Ascending aorta (tissue), 2 donors: ENCODE results near the gene ARR3. TPM values are rescaled to one million over a fixed set of nuclear protein-coding genes. Genes with fewer than 3 reads are reported as not detected.

Source experiments
- DNase-seq, 2 donors: peaks; one replicate each; pipeline ENCODE4 v3.0.0-alpha.2; 2019; ENCODE audit warnings: low spot score in 2 of 2
- H3K27ac ChIP-seq, 2 donors: fragments of 200-600 bp; sonication (generic); one replicate each; pipeline ENCODE4 v1.5.1; 2016 to 2017; ENCODE audit warnings: mild to moderate bottlenecking in 1 of 2
- H3K27me3 ChIP-seq: fragments of 200-600 bp; sonication (generic); one replicate; pipeline ENCODE4 v1.5.1; 2017
- H3K36me3 ChIP-seq, 2 donors: fragments of 200-600 bp; sonication (generic); one replicate each; pipeline ENCODE4 v1.5.1; 2016
- H3K4me1 ChIP-seq, 2 donors: fragments of 200-600 bp; sonication (generic); one replicate each; pipeline ENCODE4 v1.5.1; 2016 to 2017; ENCODE audit warnings: mild to moderate bottlenecking in 1 of 2
- H3K4me3 ChIP-seq, 2 donors: fragments of 200-600 bp; sonication (generic); one replicate each; pipeline ENCODE4 v1.5.1; 2016 to 2017; ENCODE audit warnings: mild to moderate bottlenecking in 1 of 2
- H3K9me3 ChIP-seq, 2 donors: fragments of 200-600 bp; sonication (generic); one replicate each; pipeline ENCODE4 v1.5.1; 2016
- intact Hi-C: fragments of 100-400 bp; cut with DNase I; formaldehyde crosslinking; loops from one replicate; pipeline ENCODE4 v1.15.1; 2023
- total RNA-seq: library from RNA; depleted of rRNA; stranded (reverse); fragments of >200 nt; gene quantifications from one replicate; pipeline ENCODE4 v1.1.0, GENCODE V29; 2016
- TF ChIP-seq, protein P1 (sequence below), 3 experiments: fragments of 200-600 bp in 2 of 3; fragments of 450-650 bp in 1 of 3; sonication (generic) in 2 of 3; IDR thresholded peaks; one replicate each; pipeline ENCODE4 v1.5.1; 2016 to 2019; ENCODE audit warnings: antibody characterized with exemption in 3 of 3, mild to moderate bottlenecking in 1 of 3, moderate library complexity in 1 of 3

Gene ARR3
- total RNA-seq, 1 donor from 2014 or later = not detected

- H3K27me3 ChIP-seq = no peaks in the 10 kb centered on the region
- no peak overlapping the region for H3K27ac ChIP-seq
- no peaks in the 10 kb centered on the region for H3K4me1 ChIP-seq
- H3K4me3 ChIP-seq = no peak overlapping the region
- no peaks in the 10 kb centered on the region for H3K9me3 ChIP-seq
- intact Hi-C loops = no loop called here
- no peak for DNase-seq
- H3K36me3 ChIP-seq = no peaks in the 10 kb centered on the region
- TF ChIP-seq, protein P1, sequence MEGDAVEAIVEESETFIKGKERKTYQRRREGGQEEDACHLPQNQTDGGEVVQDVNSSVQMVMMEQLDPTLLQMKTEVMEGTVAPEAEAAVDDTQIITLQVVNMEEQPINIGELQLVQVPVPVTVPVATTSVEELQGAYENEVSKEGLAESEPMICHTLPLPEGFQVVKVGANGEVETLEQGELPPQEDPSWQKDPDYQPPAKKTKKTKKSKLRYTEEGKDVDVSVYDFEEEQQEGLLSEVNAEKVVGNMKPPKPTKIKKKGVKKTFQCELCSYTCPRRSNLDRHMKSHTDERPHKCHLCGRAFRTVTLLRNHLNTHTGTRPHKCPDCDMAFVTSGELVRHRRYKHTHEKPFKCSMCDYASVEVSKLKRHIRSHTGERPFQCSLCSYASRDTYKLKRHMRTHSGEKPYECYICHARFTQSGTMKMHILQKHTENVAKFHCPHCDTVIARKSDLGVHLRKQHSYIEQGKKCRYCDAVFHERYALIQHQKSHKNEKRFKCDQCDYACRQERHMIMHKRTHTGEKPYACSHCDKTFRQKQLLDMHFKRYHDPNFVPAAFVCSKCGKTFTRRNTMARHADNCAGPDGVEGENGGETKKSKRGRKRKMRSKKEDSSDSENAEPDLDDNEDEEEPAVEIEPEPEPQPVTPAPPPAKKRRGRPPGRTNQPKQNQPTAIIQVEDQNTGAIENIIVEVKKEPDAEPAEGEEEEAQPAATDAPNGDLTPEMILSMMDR (IDR thresholded peaks at IDR 0.05) = no peak
Measured at GRCh38 chrX:70252491-70252890, 15.6 kb upstream of the ARR3 start.

DNA sequence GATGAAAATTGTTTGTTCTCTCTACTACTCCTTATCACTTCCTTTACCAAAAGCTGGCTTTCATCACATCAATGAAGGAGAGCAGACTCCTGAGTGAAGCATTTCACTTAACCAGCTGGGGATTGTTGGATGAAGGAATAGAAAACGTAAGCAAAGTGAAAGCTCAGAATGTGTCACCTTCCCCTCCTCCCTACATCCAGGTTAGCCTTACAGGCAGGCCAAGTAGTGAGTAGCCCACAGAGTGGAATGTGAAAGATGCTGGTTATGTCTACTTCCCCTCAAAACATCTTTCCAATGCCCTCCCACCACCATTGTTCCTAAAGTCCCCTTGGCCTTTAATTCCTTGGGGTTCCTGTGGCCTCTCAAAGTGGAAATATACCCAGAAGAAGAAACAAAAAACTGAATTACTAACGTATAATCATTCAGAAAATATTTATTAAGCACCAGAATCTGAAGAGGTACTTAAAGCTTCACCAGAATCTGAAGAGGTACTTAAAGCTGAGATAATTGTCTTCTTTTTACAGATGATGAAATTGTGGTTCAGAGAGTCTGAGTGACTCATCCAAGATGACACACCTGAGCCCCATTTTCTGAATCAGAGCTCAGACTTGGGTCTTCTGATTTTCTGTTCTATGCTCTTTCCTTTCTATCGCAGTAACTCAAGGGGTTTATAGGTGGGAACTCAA, 14.6 kb upstream of the ARR3 start:
- no peaks in the 10 kb centered on the region for H3K27me3 ChIP-seq
- no peak overlapping the region for H3K4me3 ChIP-seq
- no peaks in the 10 kb centered on the region for H3K9me3 ChIP-seq
- intact Hi-C loops = no loop called here
- H3K27ac ChIP-seq = no peak overlapping the region
- TF ChIP-seq, protein P1 (IDR thresholded peaks at IDR 0.05) = no peak
- DNase-seq = no peak
- H3K36me3 ChIP-seq = no peaks in the 10 kb centered on the region
- H3K4me1 ChIP-seq = no peaks in the 10 kb centered on the region

GRCh38 chrX:70254063-70254400, 14.1 kb upstream of the ARR3 start:
- Histone ChIP-seq H3K4me3 (no peak overlapping the region), H3K27me3 (no peaks in the 10 kb centered on the region), H3K36me3 (no peaks in the 10 kb centered on the region), H3K9me3 (no peaks in the 10 kb centered on the region), H3K4me1 (no peaks in the 10 kb centered on the region), H3K27ac (no peak overlapping the region)
- TF ChIP-seq, protein P1 (IDR thresholded peaks at IDR 0.05) = no peak
- no peak for DNase-seq
- intact Hi-C loops = no loop called here

DNA sequence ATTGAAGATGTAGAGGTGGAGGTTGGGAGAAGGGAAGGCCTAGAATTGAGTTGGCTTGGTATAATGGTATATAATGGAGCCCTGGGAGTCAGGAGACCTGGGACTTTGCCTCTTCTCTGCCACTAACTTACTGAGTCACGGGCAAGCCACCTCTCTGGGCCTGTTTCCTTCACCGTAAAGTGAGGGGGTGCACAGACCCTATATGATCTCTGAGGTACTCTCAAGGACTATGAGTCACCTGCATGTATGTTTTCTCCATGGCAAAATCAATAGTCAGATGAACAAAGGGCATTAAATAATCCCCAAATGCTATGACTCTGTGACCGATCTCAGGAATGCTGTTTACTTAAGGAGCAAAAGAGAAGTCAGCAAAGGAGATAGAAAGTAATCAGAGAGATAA, 13.2 kb upstream of the ARR3 start:
- no peaks in the 10 kb centered on the region for H3K9me3 ChIP-seq
- no peak overlapping the region for H3K4me3 ChIP-seq
- intact Hi-C loops = no loop called here
- no peaks in the 10 kb centered on the region for H3K4me1 ChIP-seq
- DNase-seq = no peak
- TF ChIP-seq, protein P1 (IDR thresholded peaks at IDR 0.05) = no peak
- no peak overlapping the region for H3K27ac ChIP-seq
- H3K27me3 ChIP-seq = no peaks in the 10 kb centered on the region
- H3K36me3 ChIP-seq = no peaks in the 10 kb centered on the region

DNA sequence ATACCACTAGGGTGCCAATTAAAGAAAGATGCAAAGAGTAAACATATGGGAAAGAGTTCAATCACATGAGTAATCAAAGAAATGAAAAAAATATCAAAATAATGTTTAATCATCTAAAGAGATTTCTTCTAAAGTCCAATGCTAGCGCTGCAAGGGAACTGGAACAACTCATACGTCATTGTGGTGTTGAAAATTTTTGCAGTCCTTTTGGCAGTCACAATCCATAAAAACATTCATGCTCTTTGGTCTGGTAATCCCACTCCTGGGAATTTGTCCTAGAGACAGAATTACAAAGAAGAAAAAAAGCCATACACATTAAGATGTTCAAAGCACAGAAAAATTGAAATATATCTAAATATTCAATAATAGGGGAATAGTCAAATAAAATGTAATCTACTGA, 12.7 kb upstream of the ARR3 start:
- H3K4me3 ChIP-seq = no peak overlapping the region
- DNase-seq = no peak
- intact Hi-C loops = no loop called here
- no peak overlapping the region for H3K27ac ChIP-seq
- TF ChIP-seq, protein P1 (IDR thresholded peaks at IDR 0.05) = no peak
- H3K36me3 ChIP-seq = no peaks in the 10 kb centered on the region
- no peaks in the 10 kb centered on the region for H3K4me1 ChIP-seq
- H3K27me3 ChIP-seq = no peaks in the 10 kb centered on the region
- no peaks in the 10 kb centered on the region for H3K9me3 ChIP-seq
